Measurements from ENCODE around the gene IKZF1. TPM values are rescaled to one million over a fixed set of nuclear protein-coding genes. Genes with fewer than 3 reads are reported as not detected.

The IKZF1 gene
- total RNA-seq, 2 donors from 2014 or later, result 24.4 to 57.8 TPM

- no peaks in the 10 kb centered on the region for H3K36me3 ChIP-seq
- no peaks in the 10 kb centered on the region for H3K9me3 ChIP-seq
These were observed 44.9 kb downstream of the IKZF1 start for GRCh38 chr7:50349399-50349798.

DNA sequence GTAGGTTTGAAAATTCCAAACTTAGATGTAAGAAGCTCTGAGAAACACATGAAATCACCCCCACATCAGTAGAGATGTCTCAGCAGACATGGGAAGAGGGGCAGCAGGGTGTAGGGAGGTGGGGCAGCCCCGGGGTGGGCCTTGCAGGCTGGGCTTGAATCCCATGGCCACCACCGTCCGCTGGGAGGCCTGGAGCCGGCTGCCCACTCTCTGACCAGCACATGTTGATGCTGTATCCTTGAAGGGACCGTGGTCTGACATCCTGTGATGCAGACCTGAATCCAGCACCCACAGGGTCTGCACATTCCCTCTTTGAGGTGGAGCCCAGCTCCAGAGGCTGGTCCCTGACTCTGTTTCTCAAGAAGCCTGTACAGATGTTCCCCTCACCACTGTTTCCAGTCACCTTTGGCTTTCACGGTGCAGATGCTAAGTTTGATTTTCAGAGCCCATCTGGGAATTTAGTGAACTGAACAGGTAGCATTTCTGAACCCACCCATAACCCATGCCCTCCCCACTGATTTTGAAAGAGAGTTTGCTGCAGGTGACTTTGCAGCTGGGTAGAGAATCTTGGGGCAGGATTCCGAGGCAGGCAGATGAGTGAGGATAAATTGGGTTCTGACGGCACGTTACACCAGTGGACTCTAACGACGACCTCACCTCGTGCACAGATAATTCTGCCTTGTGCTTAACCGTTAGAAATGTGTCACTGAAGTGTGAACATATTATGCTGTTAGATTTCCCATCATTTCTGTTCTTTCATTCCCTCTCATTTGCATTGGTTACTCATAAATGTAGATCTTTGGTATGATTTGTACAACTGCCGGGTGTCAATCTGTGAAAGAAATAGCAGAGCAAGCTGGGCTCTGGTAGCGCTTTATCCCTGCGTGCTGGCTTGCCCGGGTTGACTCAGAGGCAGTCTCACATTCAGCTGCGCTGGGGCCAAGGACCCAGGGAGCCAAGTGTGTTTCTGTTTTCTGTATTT lies 45.7 kb downstream of the IKZF1 start:
- Histone ChIP-seq H3K4me3 (no peak overlapping the region), H3K36me3 (no peaks in the 10 kb centered on the region), H3K9me3 (no peaks in the 10 kb centered on the region), H3K27me3 (replicated peaks; ENCODE audit: insufficient read depth) (no peaks in the 10 kb centered on the region), H3K4me1 (ENCODE audit: control insufficient read depth in 1 of 2, low read depth in 2 of 2) (no peaks in the 10 kb centered on the region), H3K27ac (no peak overlapping the region)
- ATAC-seq (ENCODE audit: insufficient number of reproducible peaks, low FRiP score, low read depth) (no peak), DNase-seq (ENCODE audit: low spot score) (no peak)
- TF ChIP-seq, protein P1, sequence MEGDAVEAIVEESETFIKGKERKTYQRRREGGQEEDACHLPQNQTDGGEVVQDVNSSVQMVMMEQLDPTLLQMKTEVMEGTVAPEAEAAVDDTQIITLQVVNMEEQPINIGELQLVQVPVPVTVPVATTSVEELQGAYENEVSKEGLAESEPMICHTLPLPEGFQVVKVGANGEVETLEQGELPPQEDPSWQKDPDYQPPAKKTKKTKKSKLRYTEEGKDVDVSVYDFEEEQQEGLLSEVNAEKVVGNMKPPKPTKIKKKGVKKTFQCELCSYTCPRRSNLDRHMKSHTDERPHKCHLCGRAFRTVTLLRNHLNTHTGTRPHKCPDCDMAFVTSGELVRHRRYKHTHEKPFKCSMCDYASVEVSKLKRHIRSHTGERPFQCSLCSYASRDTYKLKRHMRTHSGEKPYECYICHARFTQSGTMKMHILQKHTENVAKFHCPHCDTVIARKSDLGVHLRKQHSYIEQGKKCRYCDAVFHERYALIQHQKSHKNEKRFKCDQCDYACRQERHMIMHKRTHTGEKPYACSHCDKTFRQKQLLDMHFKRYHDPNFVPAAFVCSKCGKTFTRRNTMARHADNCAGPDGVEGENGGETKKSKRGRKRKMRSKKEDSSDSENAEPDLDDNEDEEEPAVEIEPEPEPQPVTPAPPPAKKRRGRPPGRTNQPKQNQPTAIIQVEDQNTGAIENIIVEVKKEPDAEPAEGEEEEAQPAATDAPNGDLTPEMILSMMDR (IDR thresholded peaks at IDR 0.05), result no peak

More at GRCh38 chr7:50349399-50349798, 44.9 kb downstream of the IKZF1 start:
- H3K27ac ChIP-seq, result no peak overlapping the region
- TF ChIP-seq, protein P1 (IDR thresholded peaks at IDR 0.05), result no peak
- DNase-seq (ENCODE audit: low spot score) (no peak), ATAC-seq (ENCODE audit: insufficient number of reproducible peaks, low FRiP score, low read depth) (no peak)
- no peaks in the 10 kb centered on the region for H3K27me3 ChIP-seq (replicated peaks; ENCODE audit: insufficient read depth)
- H3K4me1 ChIP-seq (ENCODE audit: control insufficient read depth in 1 of 2, low read depth in 2 of 2), result no peaks in the 10 kb centered on the region
- no peak overlapping the region for H3K4me3 ChIP-seq

DNA sequence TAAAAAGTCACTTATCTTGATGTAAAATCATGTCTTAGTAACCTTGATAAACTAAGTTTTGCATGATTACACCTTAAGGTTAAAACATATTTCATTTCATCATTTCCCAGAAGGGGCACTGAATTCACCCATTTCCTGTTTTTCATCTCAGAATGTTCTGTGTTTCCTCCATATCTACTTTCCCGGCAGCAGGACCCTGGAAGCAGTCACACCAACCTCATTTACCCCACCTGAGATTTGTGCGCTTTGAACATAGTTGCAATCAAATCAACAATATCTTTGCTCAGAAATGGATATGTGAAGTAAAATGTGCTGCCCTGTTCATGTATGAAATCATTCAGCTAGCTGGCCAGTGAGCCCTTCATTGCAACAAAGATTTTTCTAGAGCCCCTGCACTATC lies 46.8 kb downstream of the IKZF1 start:
- Histone ChIP-seq H3K4me3 (no peak overlapping the region), H3K4me1 (ENCODE audit: control insufficient read depth in 1 of 2, low read depth in 2 of 2) (no peaks in the 10 kb centered on the region), H3K27ac (no peak overlapping the region), H3K27me3 (replicated peaks; ENCODE audit: insufficient read depth) (no peaks in the 10 kb centered on the region), H3K9me3 (no peaks in the 10 kb centered on the region), H3K36me3 (no peaks in the 10 kb centered on the region)
- no peak for ATAC-seq (ENCODE audit: insufficient number of reproducible peaks, low FRiP score, low read depth)
- no peak for DNase-seq (ENCODE audit: low spot score)
- TF ChIP-seq, protein P1 (IDR thresholded peaks at IDR 0.05), result no peak

GRCh38 chr7:50352282-50352681 lies 47.8 kb downstream of the IKZF1 start:
- no peaks in the 10 kb centered on the region for H3K27me3 ChIP-seq (replicated peaks; ENCODE audit: insufficient read depth)
- DNase-seq (ENCODE audit: low spot score) (no peak), ATAC-seq (ENCODE audit: insufficient number of reproducible peaks, low FRiP score, low read depth) (no peak)
- TF ChIP-seq, protein P1 (IDR thresholded peaks at IDR 0.05), result no peak
- no peak overlapping the region for H3K27ac ChIP-seq
- H3K4me3 ChIP-seq, result no peak overlapping the region
- H3K4me1 ChIP-seq (ENCODE audit: control insufficient read depth in 1 of 2, low read depth in 2 of 2), result no peaks in the 10 kb centered on the region
- no peaks in the 10 kb centered on the region for H3K9me3 ChIP-seq
- no peaks in the 10 kb centered on the region for H3K36me3 ChIP-seq

DNA sequence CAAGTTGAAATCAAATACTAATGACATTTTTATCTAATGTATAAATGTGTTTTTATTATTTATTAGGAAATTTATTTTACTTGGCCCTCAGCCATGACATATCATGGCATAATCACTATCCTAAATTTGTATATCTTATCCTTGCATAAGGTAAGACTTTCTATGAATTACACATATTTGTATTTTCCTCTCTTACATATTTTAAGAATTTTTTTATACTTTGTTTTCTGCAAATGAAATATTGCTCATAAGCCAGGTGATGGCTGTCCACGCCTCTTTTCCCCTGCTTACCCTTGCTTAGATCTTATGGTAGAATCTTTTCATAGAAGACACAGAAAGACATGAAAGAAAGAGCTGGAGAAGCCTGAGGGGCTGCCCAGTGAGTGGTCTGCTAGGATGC lies 48.2 kb downstream of the IKZF1 start:
- no peak overlapping the region for H3K27ac ChIP-seq
- DNase-seq (ENCODE audit: low spot score), result no peak
- no peak overlapping the region for H3K4me3 ChIP-seq
- no peaks in the 10 kb centered on the region for H3K4me1 ChIP-seq (ENCODE audit: control insufficient read depth in 1 of 2, low read depth in 2 of 2)
- H3K36me3 ChIP-seq, result no peaks in the 10 kb centered on the region
- no peak for ATAC-seq (ENCODE audit: insufficient number of reproducible peaks, low FRiP score, low read depth)
- H3K9me3 ChIP-seq, result no peaks in the 10 kb centered on the region
- no peaks in the 10 kb centered on the region for H3K27me3 ChIP-seq (replicated peaks; ENCODE audit: insufficient read depth)
- TF ChIP-seq, protein P1 (IDR thresholded peaks at IDR 0.05), result no peak
